OCI-LY1 (cell line): Measurements from ENCODE around the gene SCN4B.
"Not testable (repeated sequence)": the region's sequence is repeated elsewhere in the genome, so short reads cannot be mapped to it uniquely, and the experiment has no call there.

Experiments
- H2AFZ ChIP-seq: fragments of 200-600 bp; sonication (generic), shearing (Covaris generic); 2 replicates; pipeline ENCODE4 v1.6.0; 2014; ENCODE audit warnings: antibody characterized with exemption, mild to moderate bottlenecking, low read length
- H3F3A ChIP-seq: fragments of 200-600 bp; sonication (generic), shearing (Covaris generic); 2 replicates; pipeline ENCODE4 v1.6.0; 2014; ENCODE audit warnings: mild to moderate bottlenecking, antibody characterized with exemption, low read length, moderate library complexity; ENCODE audit not compliant: insufficient read depth
- H3K27ac ChIP-seq: fragments of 200-600 bp; sonication (generic); 2 replicates; pipeline ENCODE4 v1.5.1; 2014; ENCODE audit warnings: low read length, mixed run types, mild to moderate bottlenecking, low read depth; ENCODE audit not compliant: poor library complexity, severe bottlenecking
- H3K27me3 ChIP-seq: fragments of 200-600 bp; sonication (generic); 2 replicates; pipeline ENCODE4 v1.6.0; 2014; ENCODE audit warnings: antibody characterized with exemption, mild to moderate bottlenecking, low read length, moderate library complexity; ENCODE audit not compliant: insufficient read depth
- H3K36me3 ChIP-seq: fragments of 200-600 bp; sonication (generic); 2 replicates; pipeline ENCODE4 v1.6.1; 2014; ENCODE audit warnings: mild to moderate bottlenecking, antibody characterized with exemption, low read length, moderate library complexity, mixed read lengths; ENCODE audit not compliant: insufficient read depth
- H3K4me1 ChIP-seq: fragments of 200-600 bp; sonication (generic); 2 replicates; pipeline ENCODE4 v1.5.1; 2014; ENCODE audit warnings: mild to moderate bottlenecking, low read length, moderate library complexity; ENCODE audit not compliant: insufficient read depth, severe bottlenecking
- H3K4me2 ChIP-seq: fragments of 200-600 bp; sonication (generic), shearing (Covaris generic); 2 replicates; pipeline ENCODE4 v1.6.1; 2014; ENCODE audit warnings: low read length
- H3K4me3 ChIP-seq: fragments of 200-600 bp; sonication (generic); 2 replicates; pipeline ENCODE4 v1.5.1; 2014; ENCODE audit warnings: low read length, low read depth, mild to moderate bottlenecking, mixed read lengths; ENCODE audit not compliant: poor library complexity, severe bottlenecking
- H3K79me2 ChIP-seq: fragments of 200-600 bp; shearing (Covaris generic); 2 replicates; pipeline ENCODE4 v1.6.1; 2016; ENCODE audit warnings: mixed run types, low read length, mixed read lengths; ENCODE audit not compliant: insufficient read depth
- H3K9ac ChIP-seq: fragments of 200-600 bp; sonication (generic), shearing (Covaris generic); 2 replicates; pipeline ENCODE4 v1.6.1; 2014; ENCODE audit warnings: mild to moderate bottlenecking, low read length, mixed read lengths
- H3K9me2 ChIP-seq: fragments of 200-600 bp; sonication (generic), shearing (Covaris generic); 2 replicates; pipeline ENCODE4 v1.6.1; 2014; ENCODE audit warnings: low read depth, mild to moderate bottlenecking, low read length, mixed read lengths
- H3K9me3 ChIP-seq: fragments of 200-600 bp; shearing (Covaris generic); 2 replicates; pipeline ENCODE4 v1.6.1; 2014; ENCODE audit warnings: low read length, mixed read lengths
- H4K20me1 ChIP-seq: fragments of 200-600 bp; sonication (generic), shearing (Covaris generic); 2 replicates; pipeline ENCODE4 v1.6.0; 2016; ENCODE audit warnings: mild to moderate bottlenecking, low read length; ENCODE audit not compliant: insufficient read depth
- CTCF ChIP-seq: fragments of 200-600 bp; sonication (generic), shearing (Covaris generic); IDR thresholded peaks from 2 replicates; pipeline ENCODE4 v1.5.1; 2017; ENCODE audit warnings: mild to moderate bottlenecking, antibody characterized with exemption, low read length, moderate library complexity, mixed read lengths
- EZH2 ChIP-seq: fragments of 200-600 bp; sonication (generic), shearing (Covaris generic); IDR thresholded peaks from 2 replicates; pipeline ENCODE4 v1.8.0; 2017; ENCODE audit warnings: borderline replicate concordance, mixed run types, mild to moderate bottlenecking, antibody characterized with exemption, low read length, moderate library complexity, mixed read lengths

Gene SCN4B

GRCh38 chr11:118186346-118187107 lies 33.9 kb upstream of the SCN4B start:
- H3F3A ChIP-seq, result no peaks in the 10 kb centered on the region
- H3K4me1 ChIP-seq, result no peaks in the 10 kb centered on the region
- no peaks in the 10 kb centered on the region for H4K20me1 ChIP-seq
- H3K36me3 ChIP-seq, result no peaks in the 10 kb centered on the region
- H2AFZ ChIP-seq, result no peak overlapping the region
- TF ChIP-seq CTCF (no peak), EZH2 (no peak)
- H3K9me2 ChIP-seq, result no peaks in the 10 kb centered on the region
- no peak overlapping the region for H3K4me2 ChIP-seq
- no peaks in the 10 kb centered on the region for H3K79me2 ChIP-seq
- no peak overlapping the region for H3K27ac ChIP-seq
- H3K9ac ChIP-seq, result no peak overlapping the region
- H3K27me3 ChIP-seq, result no peaks in the 10 kb centered on the region
- no peak overlapping the region for H3K4me3 ChIP-seq
- H3K9me3 ChIP-seq, result no peaks in the 10 kb centered on the region

- TF ChIP-seq EZH2 (no peak), CTCF (no peak)
- Histone ChIP-seq H3K9me3 (no peaks in the 10 kb centered on the region), H3F3A (no peaks in the 10 kb centered on the region), H3K27me3 (no peaks in the 10 kb centered on the region), H3K27ac (no peak overlapping the region), H3K4me3 (no peak overlapping the region), H3K4me1 (peaks cover 4% of the 10 kb centered on the region), H3K9me2 (no peaks in the 10 kb centered on the region), H3K36me3 (no peaks in the 10 kb centered on the region), H4K20me1 (no peaks in the 10 kb centered on the region), H3K79me2 (no peaks in the 10 kb centered on the region), H2AFZ (no peak overlapping the region), H3K4me2 (no peak overlapping the region), H3K9ac (no peak overlapping the region)
Observed at GRCh38 chr11:118184784-118185579, 32.4 kb upstream of the SCN4B start.

GRCh38 chr11:118183691-118184090 lies 31.1 kb upstream of the SCN4B start:
- not testable (repeated sequence) for H3K36me3 ChIP-seq, H3K27ac ChIP-seq, H3K9me2 ChIP-seq, H4K20me1 ChIP-seq, H3K4me3 ChIP-seq, H2AFZ ChIP-seq, H3K9me3 ChIP-seq, H3F3A ChIP-seq, H3K9ac ChIP-seq, H3K4me1 ChIP-seq, H3K79me2 ChIP-seq, H3K27me3 ChIP-seq, H3K4me2 ChIP-seq
